Spleen (tissue), 7 donors: ENCODE results near the gene OR13J1.

Experiments used
- CTCF ChIP-seq, 11 experiments: fragments of 200-600 bp in 7 of 11; fragments of 450-650 bp in 4 of 11; sonication (generic) in 4 of 11; IDR thresholded peaks in 8 of 11; conservative IDR thresholded peaks in 3 of 11; 1 replicate in 7 of 11; 2 replicates in 4 of 11; pipeline versions ENCODE4 v1.4.0 to v1.8.0; 2016 to 2021; ENCODE audit warnings: antibody characterized with exemption in 11 of 11, inconsistent platforms in 4 of 11, mild to moderate bottlenecking in 1 of 11
- POLR2A ChIP-seq, 3 donors: fragments of 450-650 bp; IDR thresholded peaks; one replicate each; pipeline ENCODE4 v1.5.1; 2017; ENCODE audit warnings: antibody characterized with exemption in 3 of 3, mild to moderate bottlenecking in 1 of 3
- donor health status: DM: no; HTN: no; CAD: no; lungs with moderate emphysema.
- donor health status: DM: no; HTN: no; CAD: no.
- donor health status: DM: no; HTN: no; CAD: no.

GRCh38 chr9:35828716-35829083 is 41.5 kb downstream of the OR13J1 start, which contains the start of gene FAM221B:
- TF ChIP-seq POLR2A (IDR thresholded peaks at IDR 0.05) (no peak), CTCF (IDR thresholded peaks at IDR 0.05 in 8 of 11, conservative IDR thresholded peaks at IDR 0.05 in 3 of 11) (no peak)
